Trophoblast cell (in vitro differentiated cells and primary cell): Measurements from ENCODE around the gene IFT80.
"Not testable (repeated sequence)": the region's sequence is repeated elsewhere in the genome, so short reads cannot be mapped to it uniquely, and the experiment has no call there.

Source experiments
- DNase-seq, 2 donors: peaks; one replicate each; pipeline ENCODE4 v3.0.0-alpha.2; 2016
- H2AFZ ChIP-seq: 2 replicates; pipeline ENCODE4 v1.6.1; 2013; ENCODE audit warnings: low read length, moderate library complexity, mild to moderate bottlenecking; ENCODE audit not compliant: insufficient read depth, poor library complexity
- H2AK5ac ChIP-seq: 2 replicates; pipeline ENCODE4 v1.6.1; 2013; ENCODE audit warnings: mild to moderate bottlenecking, low read length
- H2BK120ac ChIP-seq: 2 replicates; pipeline ENCODE4 v1.6.1; 2013; ENCODE audit warnings: low read length, mild to moderate bottlenecking, moderate library complexity; ENCODE audit not compliant: insufficient read depth, poor library complexity
- H2BK12ac ChIP-seq: 2 replicates; pipeline ENCODE4 v1.6.1; 2013; ENCODE audit warnings: mild to moderate bottlenecking, low read length, moderate library complexity
- H2BK5ac ChIP-seq: 2 replicates; pipeline ENCODE4 v1.6.1; 2013; ENCODE audit warnings: low read length, low read depth, moderate library complexity, mild to moderate bottlenecking; ENCODE audit not compliant: poor library complexity
- H3K14ac ChIP-seq: 2 replicates; pipeline ENCODE4 v1.6.1; 2013; ENCODE audit warnings: mild to moderate bottlenecking, low read length
- H3K18ac ChIP-seq: 2 replicates; pipeline ENCODE4 v1.6.1; 2013; ENCODE audit warnings: mild to moderate bottlenecking, low read length
- H3K23ac ChIP-seq: 2 replicates; pipeline ENCODE4 v1.6.1; 2013; ENCODE audit warnings: low read length
- H3K27ac ChIP-seq: 2 replicates; pipeline ENCODE4 v1.5.1; 2013; ENCODE audit warnings: low read depth, mild to moderate bottlenecking, inconsistent platforms, low read length, moderate library complexity
- H3K27me3 ChIP-seq: 2 replicates; pipeline ENCODE4 v1.6.1; 2013; ENCODE audit warnings: inconsistent platforms, mild to moderate bottlenecking, low read length, moderate library complexity; ENCODE audit not compliant: insufficient read depth
- H3K36me3 ChIP-seq, 2 experiments: 1 replicate in 1 of 2; 2 replicates in 1 of 2; pipeline ENCODE4 v1.6.1; 2013; ENCODE audit warnings: low read length in 2 of 2, mild to moderate bottlenecking in 2 of 2, moderate library complexity in 1 of 2; ENCODE audit not compliant: insufficient read depth in 2 of 2, control insufficient read depth in 1 of 2
- H3K4ac ChIP-seq: 2 replicates; pipeline ENCODE4 v1.6.1; 2013; ENCODE audit warnings: low read depth, mild to moderate bottlenecking, low read length, moderate library complexity
- H3K4me1 ChIP-seq, 2 experiments: 1 replicate in 1 of 2; 2 replicates in 1 of 2; pipeline ENCODE4 v1.6.1; 2013; ENCODE audit warnings: low read length in 2 of 2, mild to moderate bottlenecking in 2 of 2, moderate library complexity in 1 of 2; ENCODE audit not compliant: insufficient read depth in 2 of 2, control insufficient read depth in 1 of 2
- H3K4me2 ChIP-seq: 2 replicates; pipeline ENCODE4 v1.6.1; 2013; ENCODE audit warnings: inconsistent platforms, mild to moderate bottlenecking, low read length, moderate library complexity
- H3K4me3 ChIP-seq: 2 replicates; pipeline ENCODE4 v1.5.1; 2013; ENCODE audit warnings: mild to moderate bottlenecking, low read depth, low read length, inconsistent platforms
- H3K79me1 ChIP-seq: one replicate; pipeline ENCODE4 v1.6.1; 2013; ENCODE audit warnings: low read length
- H3K79me2 ChIP-seq: 2 replicates; pipeline ENCODE4 v1.6.1; 2013; ENCODE audit warnings: low read length, mild to moderate bottlenecking; ENCODE audit not compliant: control insufficient read depth, insufficient read depth, poor library complexity
- H3K9ac ChIP-seq: 2 replicates; pipeline ENCODE4 v1.6.1; 2013; ENCODE audit warnings: mild to moderate bottlenecking, low read length
- H3K9me3 ChIP-seq: 2 replicates; pipeline ENCODE4 v1.6.1; 2013; ENCODE audit warnings: low read depth, mild to moderate bottlenecking, control low read depth, inconsistent platforms, low read length; ENCODE audit not compliant: insufficient read depth
- H4K12ac ChIP-seq: 2 replicates; pipeline ENCODE4 v1.6.1; 2013; ENCODE audit warnings: low read depth, mild to moderate bottlenecking, low read length, moderate library complexity
- H4K8ac ChIP-seq: 2 replicates; pipeline ENCODE4 v1.6.1; 2013; ENCODE audit warnings: low read depth, mild to moderate bottlenecking, low read length, moderate library complexity
- H4K91ac ChIP-seq: one replicate; pipeline ENCODE4 v1.6.1; 2013; ENCODE audit warnings: low read depth, mild to moderate bottlenecking, low read length, moderate library complexity
- WGBS: extraction: QIAGEN DNeasy Blood & Tissue Kit; methylation state at CpG from one replicate; pipeline ENCODE4 v1.1.7; 2013; ENCODE audit warnings: missing lambda C conversion rate; ENCODE audit not compliant: insufficient read length, insufficient coverage; ENCODE audit errors: extremely low coverage; 5-methylcytosine and 5-hydroxymethylcytosine counted together

Gene IFT80

GRCh38 chr3:160326286-160326685 lies 72.7 kb downstream of the IFT80 start:
- H2BK5ac ChIP-seq, H3K27me3 ChIP-seq, H4K8ac ChIP-seq, H3K23ac ChIP-seq, H3K79me1 ChIP-seq, H3K4me1 ChIP-seq, DNase-seq, H4K91ac ChIP-seq, H3K79me2 ChIP-seq, H2BK12ac ChIP-seq, H3K4me2 ChIP-seq, H2BK120ac ChIP-seq, H3K4ac ChIP-seq, H3K4me3 ChIP-seq, H2AFZ ChIP-seq, H3K9me3 ChIP-seq, H3K27ac ChIP-seq, H2AK5ac ChIP-seq, H3K9ac ChIP-seq, H3K14ac ChIP-seq, H3K18ac ChIP-seq, H3K36me3 ChIP-seq, H4K12ac ChIP-seq: not testable (repeated sequence)
- no CpG with 5 or more reads among the region's 2 CpGs for whole genome bisulfite sequencing

- not testable (repeated sequence) for H3K23ac ChIP-seq, H3K4me1 ChIP-seq, H4K91ac ChIP-seq, H3K79me2 ChIP-seq, H2AK5ac ChIP-seq, H2AFZ ChIP-seq, H3K4ac ChIP-seq, H3K4me2 ChIP-seq, H3K79me1 ChIP-seq, H3K9me3 ChIP-seq, H4K12ac ChIP-seq, DNase-seq, H3K27me3 ChIP-seq, H2BK120ac ChIP-seq, H3K27ac ChIP-seq, H2BK5ac ChIP-seq, H2BK12ac ChIP-seq, H3K14ac ChIP-seq, H3K4me3 ChIP-seq, H4K8ac ChIP-seq, H3K9ac ChIP-seq, H3K18ac ChIP-seq, H3K36me3 ChIP-seq
- WGBS = no CpG with 5 or more reads among the region's 1 CpG
Measured at GRCh38 chr3:160321821-160322220, 77.2 kb downstream of the IFT80 start.

- no peak overlapping the region for H3K4ac ChIP-seq
- no peak overlapping the region for H2BK5ac ChIP-seq
- no peaks in the 10 kb centered on the region for H3K9me3 ChIP-seq
- H3K4me1 ChIP-seq = no peaks in the 10 kb centered on the region
- no peak overlapping the region for H2BK12ac ChIP-seq
- no peak overlapping the region for H3K23ac ChIP-seq
- no peak overlapping the region for H2AK5ac ChIP-seq
- H2BK120ac ChIP-seq = no peak overlapping the region
- H4K8ac ChIP-seq = no peak overlapping the region
- H2AFZ ChIP-seq = no peak overlapping the region
- no peak overlapping the region for H4K91ac ChIP-seq
- no peak overlapping the region for H3K4me3 ChIP-seq
- H3K9ac ChIP-seq = no peak overlapping the region
- H3K27ac ChIP-seq = no peak overlapping the region
- DNase-seq = no peak
- no peaks in the 10 kb centered on the region for H3K27me3 ChIP-seq
- H3K14ac ChIP-seq = no peak overlapping the region
- no peaks in the 10 kb centered on the region for H3K36me3 ChIP-seq
- no peak overlapping the region for H3K18ac ChIP-seq
- H3K79me2 ChIP-seq = no peaks in the 10 kb centered on the region
- H3K4me2 ChIP-seq = no peak overlapping the region
- no peaks in the 10 kb centered on the region for H3K79me1 ChIP-seq
- H4K12ac ChIP-seq = no peak overlapping the region
Measured at GRCh38 chr3:160319322-160319721, 79.7 kb downstream of the IFT80 start.

- Histone ChIP-seq H3K9me3 (no peaks in the 10 kb centered on the region), H4K12ac (no peak overlapping the region), H3K23ac (no peak overlapping the region), H2AFZ (no peak overlapping the region), H3K4ac (no peak overlapping the region), H3K9ac (no peak overlapping the region), H2BK5ac (no peak overlapping the region), H3K18ac (no peak overlapping the region), H3K79me2 (no peaks in the 10 kb centered on the region), H4K91ac (no peak overlapping the region), H3K27ac (no peak overlapping the region), H2BK12ac (no peak overlapping the region), H3K4me3 (no peak overlapping the region), H3K4me1 (no peaks in the 10 kb centered on the region), H3K4me2 (no peak overlapping the region), H3K36me3 (peaks cover 0 to 2% of the 10 kb centered on the region in 2 experiments), H4K8ac (no peak overlapping the region), H2BK120ac (no peak overlapping the region), H3K79me1 (no peaks in the 10 kb centered on the region), H3K14ac (no peak overlapping the region), H3K27me3 (no peaks in the 10 kb centered on the region), H2AK5ac (no peak overlapping the region)
- no peak for DNase-seq
Measured at GRCh38 chr3:160314995-160315394, 84.0 kb downstream of the IFT80 start.
